Omental fat pad (tissue), 4 donors: ENCODE measurements around the gene NCOA3. TPM values are rescaled to one million over a fixed set of nuclear protein-coding genes. Genes with fewer than 3 reads are reported as not detected.
"Not testable (repeated sequence)": the region's sequence is repeated elsewhere in the genome, so short reads cannot be mapped to it uniquely, and the experiment has no call there.

ENCODE experiments used
- ATAC-seq: fragments of 150-250 bp; one replicate; pipeline ENCODE4 v1.9.1; 2016; ENCODE audit warnings: mild to moderate bottlenecking, moderate library complexity; ENCODE audit not compliant: low FRiP score
- DNase-seq: peaks from one replicate; pipeline ENCODE4 v3.0.0-alpha.2; 2019; ENCODE audit warnings: low spot score
- total RNA-seq, 4 donors: library from RNA; depleted of rRNA; stranded (reverse); fragments of >200 nt; gene quantifications; one replicate each; pipeline ENCODE4 v1.1.0, GENCODE V29; 2016
- TF ChIP-seq, protein P1 (sequence below), 3 donors: fragments of 450-650 bp; IDR thresholded peaks; one replicate each; pipeline ENCODE4 v1.5.1; 2016 to 2017; ENCODE audit warnings: antibody characterized with exemption in 3 of 3, mild to moderate bottlenecking in 3 of 3, moderate library complexity in 2 of 3

Gene NCOA3
- total RNA-seq, 4 donors from 2014 or later: 33.7 to 70.6 (median 43.7) TPM

DNA sequence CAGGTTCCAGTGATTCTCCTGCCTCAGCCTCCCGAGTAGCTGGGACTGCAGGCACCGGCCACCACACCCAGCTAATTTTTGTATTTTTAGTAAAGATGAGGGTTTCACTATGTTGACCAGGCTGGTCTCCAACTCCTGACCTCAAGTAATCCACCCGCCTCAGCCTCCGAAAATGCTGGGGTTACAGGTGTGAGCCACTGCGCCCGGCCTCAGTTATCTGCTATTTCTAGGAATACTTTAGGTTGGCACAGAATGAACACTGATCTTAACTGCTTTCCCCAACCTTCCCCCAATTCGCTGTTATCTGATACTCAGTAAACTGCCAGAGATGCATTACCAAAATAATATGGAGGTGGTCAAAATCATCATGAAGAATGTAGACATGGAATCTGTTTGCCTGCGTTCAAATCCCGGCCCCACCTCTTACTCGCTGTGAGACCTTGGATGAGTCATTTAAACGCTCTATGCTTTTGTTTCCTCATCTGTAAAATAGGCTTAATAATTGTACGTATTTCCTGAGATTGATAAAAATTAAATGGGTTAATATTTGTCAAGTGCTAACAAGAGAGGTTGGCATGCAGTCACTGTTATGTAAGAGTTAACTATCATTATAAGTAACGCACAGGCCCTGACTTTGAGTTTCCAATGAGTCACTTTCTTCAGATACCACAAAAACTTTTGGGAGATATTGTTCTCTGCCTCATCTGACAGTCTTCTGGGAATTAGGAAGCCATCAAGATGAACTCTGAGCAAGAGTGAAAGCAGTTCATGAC, 44.5 kb upstream of the NCOA3 start:
- TF ChIP-seq, protein P1, sequence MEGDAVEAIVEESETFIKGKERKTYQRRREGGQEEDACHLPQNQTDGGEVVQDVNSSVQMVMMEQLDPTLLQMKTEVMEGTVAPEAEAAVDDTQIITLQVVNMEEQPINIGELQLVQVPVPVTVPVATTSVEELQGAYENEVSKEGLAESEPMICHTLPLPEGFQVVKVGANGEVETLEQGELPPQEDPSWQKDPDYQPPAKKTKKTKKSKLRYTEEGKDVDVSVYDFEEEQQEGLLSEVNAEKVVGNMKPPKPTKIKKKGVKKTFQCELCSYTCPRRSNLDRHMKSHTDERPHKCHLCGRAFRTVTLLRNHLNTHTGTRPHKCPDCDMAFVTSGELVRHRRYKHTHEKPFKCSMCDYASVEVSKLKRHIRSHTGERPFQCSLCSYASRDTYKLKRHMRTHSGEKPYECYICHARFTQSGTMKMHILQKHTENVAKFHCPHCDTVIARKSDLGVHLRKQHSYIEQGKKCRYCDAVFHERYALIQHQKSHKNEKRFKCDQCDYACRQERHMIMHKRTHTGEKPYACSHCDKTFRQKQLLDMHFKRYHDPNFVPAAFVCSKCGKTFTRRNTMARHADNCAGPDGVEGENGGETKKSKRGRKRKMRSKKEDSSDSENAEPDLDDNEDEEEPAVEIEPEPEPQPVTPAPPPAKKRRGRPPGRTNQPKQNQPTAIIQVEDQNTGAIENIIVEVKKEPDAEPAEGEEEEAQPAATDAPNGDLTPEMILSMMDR (IDR thresholded peaks at IDR 0.05): no peak
- ATAC-seq (no peak), DNase-seq (no peak)

DNA sequence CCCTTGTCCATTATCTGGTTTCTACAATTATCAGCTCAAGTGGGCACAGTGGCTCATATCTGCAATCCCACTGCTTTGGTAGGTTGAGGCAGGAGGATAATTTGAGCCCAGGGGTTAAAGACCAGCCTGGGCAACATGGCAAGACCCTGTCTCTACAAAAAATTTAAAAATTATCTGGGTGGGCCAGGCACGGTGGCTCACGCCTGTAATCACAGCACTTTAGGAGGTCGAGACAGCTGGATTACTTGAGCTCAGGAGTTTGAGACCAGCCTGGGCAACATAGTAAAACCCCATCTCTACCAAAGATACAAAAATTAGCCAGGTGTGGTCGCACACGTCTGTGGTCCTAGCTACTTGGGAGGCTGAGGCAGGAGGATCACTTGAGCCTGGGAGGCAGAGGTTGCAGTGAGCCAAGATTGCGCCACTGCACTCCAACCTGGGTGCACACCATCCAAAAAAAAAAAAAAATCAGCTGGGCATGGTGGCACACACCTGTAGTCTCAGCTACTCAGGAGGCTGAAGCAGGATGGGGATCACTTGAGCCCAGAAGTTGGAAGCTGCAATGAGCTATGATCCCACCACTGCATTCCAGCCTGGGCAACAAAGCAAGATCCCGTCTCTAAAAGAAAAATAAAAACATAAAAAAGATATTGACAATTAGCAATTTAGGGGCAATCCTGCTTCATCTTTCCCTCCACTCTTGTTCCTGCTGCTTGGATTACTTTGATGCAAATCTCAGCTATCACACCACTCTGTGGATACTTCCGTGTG, 43.2 kb upstream of the NCOA3 start:
- DNase-seq, ATAC-seq: not testable (repeated sequence)

GRCh38 chr20:47459344-47460073, 42.2 kb upstream of the NCOA3 start:
- DNase-seq (no peak), ATAC-seq (no peak)

GRCh38 chr20:47460761-47461112, 41.0 kb upstream of the NCOA3 start:
- ATAC-seq: not testable (repeated sequence)

More at GRCh38 chr20:47459344-47460073, 42.2 kb upstream of the NCOA3 start:
- TF ChIP-seq, protein P1 (IDR thresholded peaks at IDR 0.05): no peak

DNA sequence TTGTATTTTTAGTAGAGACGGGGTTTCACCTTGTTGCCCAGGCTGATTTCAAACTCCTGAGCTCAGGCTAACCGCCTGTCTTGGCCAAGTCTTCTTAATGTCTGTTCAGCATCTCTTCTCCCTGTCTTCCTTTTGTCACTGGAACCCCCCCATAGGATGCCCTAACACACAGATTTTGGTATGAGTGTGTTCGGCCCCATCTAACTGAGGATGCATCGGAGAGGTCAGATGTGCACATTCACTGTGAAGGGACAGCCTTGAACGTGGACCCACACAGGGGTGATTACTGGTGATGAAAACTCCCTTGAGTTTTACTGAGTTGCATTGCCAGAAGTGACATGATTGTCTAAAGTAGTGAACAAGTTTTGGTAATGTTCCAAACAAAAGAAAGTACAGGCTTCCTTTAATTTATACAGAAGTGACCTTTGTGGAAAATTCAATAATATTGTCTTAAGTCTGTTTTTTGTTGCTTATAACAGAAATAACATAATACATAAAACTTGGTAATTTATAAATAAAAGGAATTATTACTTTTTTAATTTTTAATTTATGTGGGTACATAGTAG, 40.5 kb upstream of the NCOA3 start:
- TF ChIP-seq, protein P1 (IDR thresholded peaks at IDR 0.05): no peak
- no peak for ATAC-seq
- no peak for DNase-seq

More at GRCh38 chr20:47460761-47461112, 41.0 kb upstream of the NCOA3 start:
- not testable (repeated sequence) for DNase-seq

GRCh38 chr20:47461906-47462305, 39.8 kb upstream of the NCOA3 start:
- not testable (repeated sequence) for DNase-seq, ATAC-seq

DNA sequence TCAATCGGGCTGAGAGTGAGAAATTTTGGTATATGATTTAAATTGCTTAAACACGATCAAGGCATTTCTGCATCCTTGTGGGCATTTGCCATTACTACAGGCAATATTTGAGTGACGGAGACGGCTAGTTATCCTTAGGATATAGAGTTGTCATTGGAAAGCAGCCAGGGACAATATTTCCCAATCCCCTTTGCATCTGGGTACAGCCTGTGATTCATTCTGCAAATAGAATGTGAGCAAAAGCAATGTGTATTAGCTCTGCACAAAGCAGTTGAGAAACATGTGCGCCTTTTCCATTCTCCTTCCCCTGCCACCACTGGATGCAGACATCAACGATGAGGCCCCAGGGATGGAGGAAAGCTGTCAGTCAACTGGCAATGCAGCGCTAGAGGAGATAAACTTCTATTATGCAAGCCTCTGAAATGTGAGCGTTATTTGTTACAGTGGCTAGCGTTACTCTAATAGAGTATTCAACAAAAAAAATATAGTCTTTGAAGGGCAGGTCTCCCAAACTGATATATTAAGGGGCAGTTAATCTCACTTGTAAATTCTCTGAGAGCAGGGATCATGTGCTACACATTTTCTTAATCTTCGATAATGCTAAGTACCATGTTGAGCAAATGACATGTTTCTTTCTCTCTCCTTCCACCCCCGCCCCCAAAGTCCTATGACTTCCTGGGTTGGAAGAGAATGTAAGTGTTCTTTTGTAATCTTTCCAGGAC, 37.1 kb upstream of the NCOA3 start:
- DNase-seq (peak; percentile 31), ATAC-seq (peak; percentile 89)
- TF ChIP-seq, protein P1 (IDR thresholded peaks at IDR 0.05): no peak
